GM19397 (cell line): ENCODE results near the gene BPIFA1.

Experiments
- ATAC-seq: cut with Tn5 transposase; IDR thresholded peaks from one replicate; pipeline ENCODE4 v1.9.1; 2021; ENCODE audit warnings: mild to moderate bottlenecking, moderate library complexity; ENCODE audit not compliant: unreplicated experiment

The BPIFA1 gene

GRCh38 chr20:33235696-33236095 is at the start of gene BPIFA1:
TSS of gene BPIFA1 (plus strand) at chr20:33235996. CDS start at chr20:33237712, 1,716 bp downstream.
- ATAC-seq, result no peak

DNA sequence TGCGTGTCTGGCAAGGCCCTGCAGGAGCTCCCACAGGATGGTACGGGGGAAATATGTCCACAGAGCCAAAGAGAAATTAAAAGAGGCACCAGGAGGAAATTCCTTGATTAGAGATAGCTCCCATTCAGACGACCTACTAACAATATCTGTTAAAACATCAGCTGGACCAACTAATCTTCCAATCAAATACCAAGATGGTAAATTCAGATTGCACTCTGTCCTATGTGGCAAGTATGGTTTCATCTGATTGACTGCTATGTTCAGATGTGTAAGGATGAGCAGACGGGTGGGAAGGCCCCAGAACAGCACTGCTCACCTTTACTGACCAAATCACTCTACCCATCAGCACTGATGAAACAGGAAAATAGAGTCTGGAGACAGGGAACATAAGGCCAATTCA is 48.3 kb upstream of the BPIFA1 start:
- no peak for ATAC-seq

DNA sequence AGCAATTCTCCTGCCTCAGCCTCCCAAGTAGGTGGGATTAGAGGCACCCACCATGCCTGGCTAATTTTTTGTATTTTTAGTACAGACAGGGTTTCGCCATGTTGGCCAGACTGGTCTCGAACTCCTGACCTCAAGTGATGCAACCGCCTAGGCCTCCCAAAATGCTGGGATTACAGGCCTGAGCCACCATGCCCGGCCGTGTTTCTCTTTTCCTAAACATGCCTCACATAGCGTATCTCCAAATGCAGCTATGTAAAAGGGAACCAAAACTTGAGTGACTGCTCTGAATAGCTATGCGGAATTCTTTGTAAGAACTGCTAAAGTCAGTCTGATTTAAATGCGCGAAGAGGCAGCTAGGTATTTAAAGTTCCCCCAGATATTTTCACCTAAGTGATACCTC is 47.4 kb upstream of the BPIFA1 start:
- no peak for ATAC-seq

GRCh38 chr20:33191484-33191883 is 44.3 kb upstream of the BPIFA1 start:
- ATAC-seq, result no peak

DNA sequence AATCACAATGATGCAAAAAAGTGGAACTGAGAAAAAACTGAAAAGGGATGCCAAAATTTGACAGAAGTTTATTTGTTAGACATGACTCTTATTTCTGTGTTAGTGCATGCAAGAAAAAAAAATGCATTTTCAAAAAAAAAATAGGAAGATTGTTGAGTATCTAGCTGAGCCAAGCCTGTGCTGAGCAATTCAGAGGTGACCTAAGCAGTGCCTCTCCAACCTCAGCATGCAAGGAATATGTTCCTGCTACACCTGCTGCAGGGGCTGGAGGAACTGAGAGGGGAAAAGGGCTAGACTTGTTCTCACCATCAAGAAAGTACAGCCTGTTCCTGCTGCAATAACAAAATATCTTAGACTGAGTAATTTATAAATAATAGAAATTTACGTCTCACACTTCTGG is 43.8 kb upstream of the BPIFA1 start:
- ATAC-seq, result no peak

- ATAC-seq, result no peak
These were observed 42.8 kb upstream of the BPIFA1 start for GRCh38 chr20:33192912-33193501.

DNA sequence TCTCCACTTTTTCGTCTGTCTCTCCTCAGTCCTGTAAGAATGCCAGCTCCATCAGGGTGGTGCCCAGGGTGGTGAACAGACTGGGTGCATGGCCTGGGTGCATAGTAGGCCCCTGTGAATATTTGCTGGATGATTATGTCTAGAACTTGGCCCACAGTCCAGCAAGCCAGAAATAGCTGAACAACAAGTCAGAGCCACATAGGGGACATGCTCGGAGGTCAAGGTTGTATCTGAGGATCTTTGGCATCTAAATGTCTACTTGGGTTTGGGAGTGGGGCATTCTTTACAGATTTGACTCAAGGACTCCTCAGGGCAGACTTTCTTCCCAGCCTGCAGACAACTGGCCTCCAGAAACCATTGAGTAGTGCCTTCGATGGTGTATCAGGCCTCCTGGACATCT is 36.8 kb upstream of the BPIFA1 start:
- ATAC-seq, result no peak

- ATAC-seq, result no peak
These were observed 33.3 kb upstream of the BPIFA1 start for GRCh38 chr20:33202451-33202850.

GRCh38 chr20:33203444-33203843 is 32.4 kb upstream of the BPIFA1 start:
- no peak for ATAC-seq

DNA sequence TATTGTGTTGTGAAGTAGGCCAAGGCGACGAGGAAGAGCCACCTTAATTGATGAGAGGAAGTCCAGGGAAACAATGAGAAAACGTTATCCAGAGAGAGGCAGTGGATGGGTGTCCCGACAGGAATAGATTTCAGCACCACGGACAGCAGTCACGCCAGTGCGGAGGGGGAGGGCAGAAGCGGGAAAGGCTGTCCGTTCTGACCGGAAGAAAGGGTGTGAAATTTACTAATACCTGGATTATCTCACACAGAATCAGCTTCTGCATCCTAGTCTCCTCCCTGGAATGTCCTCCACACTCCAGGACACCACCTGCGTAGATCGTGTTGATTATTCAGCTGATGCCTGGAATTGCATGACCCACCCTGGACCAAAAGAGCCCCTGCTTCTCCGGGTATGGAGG is 26.0 kb upstream of the BPIFA1 start:
- ATAC-seq, result no peak

- ATAC-seq, result no peak
These were observed 25.4 kb upstream of the BPIFA1 start for GRCh38 chr20:33210371-33210770.

DNA sequence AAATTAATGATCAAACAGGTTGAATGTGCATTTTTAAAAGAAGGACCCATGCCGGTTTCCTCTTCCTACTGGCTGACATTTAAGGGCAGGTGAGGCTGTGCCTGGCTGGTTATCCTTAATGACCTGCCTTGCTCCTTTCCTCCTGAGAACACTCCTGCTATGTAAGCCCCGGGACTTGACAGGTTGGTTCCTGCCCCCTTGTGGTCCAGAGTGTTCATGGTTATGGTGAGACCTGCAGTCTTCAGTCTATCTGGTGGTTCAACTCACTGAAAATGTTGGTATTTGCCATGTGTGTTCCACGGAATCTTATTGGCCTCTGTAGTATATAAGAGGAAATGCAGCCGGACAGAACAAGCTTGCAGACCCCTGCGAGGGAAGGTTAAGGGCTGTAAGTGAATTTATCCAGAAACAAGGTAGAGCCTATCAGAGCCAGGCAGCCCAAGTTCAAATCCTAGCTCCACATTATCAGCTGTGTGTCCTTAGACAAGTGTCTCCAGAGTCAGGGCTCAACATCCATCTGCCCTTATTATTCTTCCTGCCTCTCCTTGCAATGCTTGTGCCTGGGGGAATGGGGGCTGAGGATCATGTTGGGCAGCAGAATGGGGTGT is 23.9 kb upstream of the BPIFA1 start:
- no peak for ATAC-seq

- no peak for ATAC-seq
These were observed 18.7 kb upstream of the BPIFA1 start, which contains the start of gene BPIFA3 for GRCh38 chr20:33217052-33217451. TSS of gene BPIFA3 (plus strand) at chr20:33217352. CDS start at chr20:33217537, 185 bp downstream.

DNA sequence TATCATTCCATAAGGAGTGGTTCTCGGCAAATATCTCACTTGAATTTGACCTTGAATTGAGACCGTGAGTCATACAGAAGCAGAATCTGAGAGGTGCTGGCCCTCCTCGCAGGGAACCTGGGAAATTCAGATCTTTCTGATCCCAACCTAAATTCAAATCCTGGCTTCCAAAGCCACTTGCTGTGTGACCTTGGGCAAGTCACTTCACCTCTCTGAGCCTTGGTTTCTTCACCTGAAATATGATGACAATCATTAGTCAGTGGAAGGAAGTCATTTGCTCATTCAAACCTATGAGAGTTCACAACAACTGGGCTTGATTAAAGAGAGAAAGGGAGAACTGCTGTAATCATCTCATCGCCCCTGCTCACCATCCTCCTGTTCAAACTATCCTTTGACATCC is 11.4 kb upstream of the BPIFA1 start:
- ATAC-seq, result no peak

DNA sequence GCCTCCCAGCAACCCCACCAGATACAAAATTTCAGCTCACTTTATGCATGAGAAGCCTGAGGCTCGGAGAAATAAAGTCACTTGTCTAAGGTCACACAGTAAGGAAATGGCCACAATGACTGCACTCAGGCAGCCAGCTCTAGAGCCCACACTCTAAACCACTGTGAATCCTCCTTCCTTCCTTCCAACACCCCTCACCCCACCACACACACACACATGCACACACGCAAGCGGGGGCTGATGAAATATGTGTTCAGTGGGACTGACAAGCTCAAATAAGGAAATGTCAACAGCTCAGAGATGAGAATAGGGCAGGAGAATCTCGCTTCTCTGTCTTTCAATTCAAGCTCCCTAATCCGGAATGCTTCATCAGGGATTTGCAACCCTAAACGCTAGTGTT is 6.0 kb upstream of the BPIFA1 start:
- no peak for ATAC-seq

DNA sequence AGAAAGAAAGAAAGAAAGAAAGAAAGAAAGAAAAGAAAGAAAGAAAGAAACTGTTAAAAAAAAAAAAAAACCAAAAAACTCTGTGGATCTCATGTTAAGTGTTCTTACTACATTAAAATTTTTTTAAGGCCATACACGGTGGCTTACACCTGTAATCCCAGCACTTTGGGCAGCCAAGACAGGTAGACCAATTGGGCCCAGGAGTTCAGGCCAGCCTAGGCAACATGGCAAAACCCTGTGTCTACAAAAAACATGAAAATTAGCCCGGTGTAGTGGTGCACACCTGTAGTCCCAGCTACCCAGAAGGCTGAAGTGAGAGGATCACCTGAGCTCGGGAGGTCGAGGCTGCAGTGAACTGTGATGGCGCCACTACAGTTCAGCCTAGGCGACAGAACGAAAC is 4.6 kb upstream of the BPIFA1 start:
- no peak for ATAC-seq

DNA sequence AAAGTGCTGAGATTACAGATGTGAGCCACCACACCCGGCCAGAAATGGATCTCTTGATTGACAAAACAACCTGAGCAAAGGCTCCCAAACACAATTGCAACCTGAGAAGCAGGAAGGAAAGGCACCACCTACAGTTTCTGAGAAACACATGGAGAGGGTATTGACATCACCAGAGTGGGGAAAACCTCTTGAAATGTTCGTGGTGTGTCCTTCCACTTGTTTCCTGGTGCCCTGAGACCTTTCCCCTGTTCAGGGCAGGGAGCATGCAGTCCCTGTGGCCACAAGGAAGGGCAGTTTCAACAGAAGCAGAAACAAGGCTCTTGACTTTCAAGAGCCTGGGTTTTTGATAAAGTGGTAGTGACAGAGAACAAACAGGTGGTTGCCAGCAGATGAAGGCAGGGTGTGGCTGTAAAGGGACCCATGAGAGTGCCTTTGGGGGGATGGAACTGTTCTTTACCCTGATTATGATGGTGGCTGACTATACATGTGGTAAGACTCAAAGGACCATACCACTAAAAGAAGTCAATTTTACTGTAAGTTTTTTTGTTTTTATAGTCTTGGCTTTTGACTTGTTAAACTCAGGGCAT is 3.2 kb upstream of the BPIFA1 start:
- no peak for ATAC-seq

- ATAC-seq, result no peak
These were observed 2.5 kb upstream of the BPIFA1 start for GRCh38 chr20:33233129-33233774.

- no peak for ATAC-seq
These were observed 1.7 kb upstream of the BPIFA1 start for GRCh38 chr20:33234050-33234449.

- ATAC-seq, result no peak
These were observed 555 bp downstream of the BPIFA1 start for GRCh38 chr20:33236351-33236750.

DNA sequence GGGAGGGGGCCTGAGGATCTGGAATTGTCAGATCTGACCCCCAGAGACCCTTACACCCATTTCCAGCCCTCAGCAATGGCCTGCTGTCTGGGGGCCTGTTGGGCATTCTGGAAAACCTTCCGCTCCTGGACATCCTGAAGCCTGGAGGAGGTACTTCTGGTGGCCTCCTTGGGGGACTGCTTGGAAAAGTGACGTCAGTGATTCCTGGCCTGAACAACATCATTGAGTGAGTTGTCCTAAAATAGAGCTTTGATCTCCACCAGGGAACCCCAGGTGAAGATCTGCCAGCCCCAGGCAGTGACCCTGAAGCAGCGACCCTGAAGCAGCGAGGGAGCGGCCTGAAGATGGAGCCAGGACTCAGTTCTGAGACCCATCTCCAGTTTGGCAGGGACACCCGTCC is 2.2 kb downstream of the BPIFA1 start:
- no peak for ATAC-seq

GRCh38 chr20:33239418-33239817 is 3.6 kb downstream of the BPIFA1 start:
- ATAC-seq, result no peak
